ENCODE results near the gene CPT2. TPM values are rescaled to one million over a fixed set of nuclear protein-coding genes. Genes with fewer than 3 reads are reported as not detected.

CPT2 gene
- total and polyA plus RNA-seq, 9 of the 15 experiments (the other 6 are each of a cell fraction or from before 2014, with no cell fraction given), result 7.6 to 25.1 (median 16.8) TPM

DNA sequence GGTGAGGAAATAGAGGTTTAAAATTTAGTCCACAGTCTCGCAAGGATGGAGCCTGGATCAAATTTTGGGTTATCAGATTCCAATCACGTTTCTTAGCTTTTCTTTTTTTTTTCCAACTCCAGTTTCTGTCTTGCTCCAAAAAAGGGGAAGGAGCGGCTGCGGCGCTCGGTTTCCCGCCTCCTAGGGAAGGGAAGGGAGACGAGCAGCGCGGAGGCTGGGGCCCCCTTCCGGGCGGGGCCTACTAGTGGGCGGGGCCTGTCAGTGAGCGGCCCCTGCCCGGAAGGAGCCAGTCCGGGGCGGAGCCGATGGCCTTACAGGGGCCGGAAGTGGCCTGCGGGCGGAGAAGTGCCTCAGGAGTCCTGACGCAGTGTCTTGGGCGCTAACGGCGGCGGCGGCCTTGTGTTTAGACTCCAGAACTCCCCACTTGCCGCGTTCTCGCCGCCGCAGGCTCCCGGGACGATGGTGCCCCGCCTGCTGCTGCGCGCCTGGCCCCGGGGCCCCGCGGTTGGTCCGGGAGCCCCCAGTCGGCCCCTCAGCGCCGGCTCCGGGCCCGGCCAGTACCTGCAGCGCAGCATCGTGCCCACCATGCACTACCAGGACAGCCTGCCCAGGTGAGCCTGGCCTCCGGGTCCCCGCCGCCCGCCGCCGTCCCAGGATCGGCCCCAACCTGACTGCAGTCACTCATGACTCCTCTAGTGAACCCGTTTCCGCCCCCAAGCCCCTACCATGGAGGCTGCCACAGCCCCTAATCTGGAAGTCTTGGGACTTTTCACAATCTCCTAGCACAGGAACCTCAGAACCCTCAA is at the start of gene CPT2 (continued):
- no peak for TF ChIP-seq KDM2B (CRISPR knock-in tag; IDR thresholded peaks at IDR 0.05)
- TF ChIP-seq, protein P1, sequence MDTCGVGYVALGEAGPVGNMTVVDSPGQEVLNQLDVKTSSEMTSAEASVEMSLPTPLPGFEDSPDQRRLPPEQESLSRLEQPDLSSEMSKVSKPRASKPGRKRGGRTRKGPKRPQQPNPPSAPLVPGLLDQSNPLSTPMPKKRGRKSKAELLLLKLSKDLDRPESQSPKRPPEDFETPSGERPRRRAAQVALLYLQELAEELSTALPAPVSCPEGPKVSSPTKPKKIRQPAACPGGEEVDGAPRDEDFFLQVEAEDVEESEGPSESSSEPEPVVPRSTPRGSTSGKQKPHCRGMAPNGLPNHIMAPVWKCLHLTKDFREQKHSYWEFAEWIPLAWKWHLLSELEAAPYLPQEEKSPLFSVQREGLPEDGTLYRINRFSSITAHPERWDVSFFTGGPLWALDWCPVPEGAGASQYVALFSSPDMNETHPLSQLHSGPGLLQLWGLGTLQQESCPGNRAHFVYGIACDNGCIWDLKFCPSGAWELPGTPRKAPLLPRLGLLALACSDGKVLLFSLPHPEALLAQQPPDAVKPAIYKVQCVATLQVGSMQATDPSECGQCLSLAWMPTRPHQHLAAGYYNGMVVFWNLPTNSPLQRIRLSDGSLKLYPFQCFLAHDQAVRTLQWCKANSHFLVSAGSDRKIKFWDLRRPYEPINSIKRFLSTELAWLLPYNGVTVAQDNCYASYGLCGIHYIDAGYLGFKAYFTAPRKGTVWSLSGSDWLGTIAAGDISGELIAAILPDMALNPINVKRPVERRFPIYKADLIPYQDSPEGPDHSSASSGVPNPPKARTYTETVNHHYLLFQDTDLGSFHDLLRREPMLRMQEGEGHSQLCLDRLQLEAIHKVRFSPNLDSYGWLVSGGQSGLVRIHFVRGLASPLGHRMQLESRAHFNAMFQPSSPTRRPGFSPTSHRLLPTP (IDR thresholded peaks at IDR 0.05; ENCODE audit: borderline replicate concordance, extremely low read depth, insufficient read length), result no peak
- TF ChIP-seq ZNF311 (CRISPR knock-in tag; IDR thresholded peaks at IDR 0.05), result no peak
- no peak for TF ChIP-seq CHCHD3 (CRISPR knock-in tag; IDR thresholded peaks at IDR 0.05)
- no peak for TF ChIP-seq BACH1 (tag; IDR thresholded peaks at IDR 0.05)
- TF ChIP-seq, protein P2, sequence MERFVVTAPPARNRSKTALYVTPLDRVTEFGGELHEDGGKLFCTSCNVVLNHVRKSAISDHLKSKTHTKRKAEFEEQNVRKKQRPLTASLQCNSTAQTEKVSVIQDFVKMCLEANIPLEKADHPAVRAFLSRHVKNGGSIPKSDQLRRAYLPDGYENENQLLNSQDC (CRISPR knock-in tag; IDR thresholded peaks at IDR 0.05), result no peak
- no peak for TF ChIP-seq ZNF277 (CRISPR knock-in tag; IDR thresholded peaks at IDR 0.05; ENCODE audit: borderline replicate concordance)
- peak; percentile 67; the same call in 1 of the 2 replicates for TF ChIP-seq DMBX1 (CRISPR knock-in tag; IDR thresholded peaks at IDR 0.05; ENCODE audit: borderline replicate concordance)
- TF ChIP-seq GTF2F1 (IDR thresholded peaks at IDR 0.05; ENCODE audit: low read depth, low read length), result no peak
- no peak for TF ChIP-seq ZNF124 (CRISPR knock-in tag; IDR thresholded peaks at IDR 0.05)
- TF ChIP-seq POLR3G (IDR thresholded peaks at IDR 0.05; ENCODE audit: extremely low read depth, insufficient read length, insufficient replicate concordance), result no peak
- TF ChIP-seq ZFP30 (CRISPR knock-in tag; IDR thresholded peaks at IDR 0.05; ENCODE audit: borderline replicate concordance), result no peak
- TF ChIP-seq IRF2 (CRISPR knock-in tag; IDR thresholded peaks at IDR 0.05), result no peak
- TF ChIP-seq, protein P3, sequence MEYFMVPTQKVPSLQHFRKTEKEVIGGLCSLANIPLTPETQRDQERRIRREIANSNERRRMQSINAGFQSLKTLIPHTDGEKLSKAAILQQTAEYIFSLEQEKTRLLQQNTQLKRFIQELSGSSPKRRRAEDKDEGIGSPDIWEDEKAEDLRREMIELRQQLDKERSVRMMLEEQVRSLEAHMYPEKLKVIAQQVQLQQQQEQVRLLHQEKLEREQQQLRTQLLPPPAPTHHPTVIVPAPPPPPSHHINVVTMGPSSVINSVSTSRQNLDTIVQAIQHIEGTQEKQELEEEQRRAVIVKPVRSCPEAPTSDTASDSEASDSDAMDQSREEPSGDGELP (CRISPR knock-in tag; IDR thresholded peaks at IDR 0.05; ENCODE audit: borderline replicate concordance), result peak; percentile 40; the same call in 1 of the 2 replicates
- TF ChIP-seq KLF1 (tag; IDR thresholded peaks at IDR 0.05), result peak; percentile 83
- TF ChIP-seq GATAD2B (IDR thresholded peaks at IDR 0.05; ENCODE audit: borderline replicate concordance), result no peak
- TF ChIP-seq ZNF766 (CRISPR knock-in tag; conservative IDR thresholded peaks at IDR 0.05), result peak; percentile 0; the same call in 1 of the 2 replicates
- no peak for TF ChIP-seq HINFP (tag; conservative IDR thresholded peaks at IDR 0.05; ENCODE audit: low read depth)
- peak; percentile 80 for TF ChIP-seq POLR2B (IDR thresholded peaks at IDR 0.05; ENCODE audit: low read depth, partially characterized antibody)
- TF ChIP-seq PCBP1 (IDR thresholded peaks at IDR 0.05; ENCODE audit: low read depth, low read length, poor library complexity, severe bottlenecking), result peak; percentile 88
- no peak for TF ChIP-seq NFATC3 (IDR thresholded peaks at IDR 0.05)
